K562 treated with DMSO at 1 percent for 12 hours (cell line): ENCODE data around the gene SNAPC3. TPM values are rescaled to one million over a fixed set of nuclear protein-coding genes. Genes with fewer than 3 reads are reported as not detected.

Experiments used
- total RNA-seq: library from RNA; unstranded; fragments of 300-600 nt; gene quantifications from 2 replicates; pipeline ENCODE4 v1.2.3, GENCODE V29; 2022; ENCODE audit not compliant: insufficient read depth

SNAPC3 gene
- 4.2 and 12.2 TPM in 2 replicates for total RNA-seq

GRCh38 chr9:15422372-15423230, at the start of gene SNAPC3:
SNAPC3 (plus strand) TSS chr9:15422876; CDS start chr9:15422880, 4 bp downstream.

GRCh38 chr9:15510789-15511575, 88.3 kb downstream of the SNAPC3 start, which contains the start of gene PSIP1:
PSIP1 (minus strand) TSS chr9:15510970; CDS start chr9:15510188, 782 bp downstream.

Other genes starting within 250 kb of the SNAPC3 start
- gene TTC39B, start 115.7 kb upstream of the SNAPC3 start, total RNA-seq = 1.6 and 2.3 TPM in 2 replicates
- gene PSIP1, start 88.1 kb downstream of the SNAPC3 start, total RNA-seq = 58.0 and 93.5 TPM in 2 replicates
- 0.11 TPM in 1 of 2 replicates, not detected in the other for gene CCDC171, start 130.2 kb downstream of the SNAPC3 start, total RNA-seq